Testis (tissue), 2 donors: Measurements from ENCODE around the gene ENDOV.

Source experiments
- POLR2A ChIP-seq: fragments of 450-650 bp; IDR thresholded peaks from one replicate; pipeline ENCODE4 v1.6.1; 2017; ENCODE audit warnings: antibody characterized with exemption, mild to moderate bottlenecking, moderate library complexity
- TF ChIP-seq, protein P1 (sequence below), 3 experiments: fragments of 450-650 bp in 2 of 3; fragments of 200-600 bp in 1 of 3; sonication (generic) in 1 of 3; IDR thresholded peaks; one replicate each; pipeline ENCODE4 v1.5.1; 2016 to 2019; ENCODE audit warnings: antibody characterized with exemption in 3 of 3, mild to moderate bottlenecking in 2 of 3, moderate library complexity in 1 of 3

GRCh38 chr17:80449930-80450576 is 35.1 kb downstream of the ENDOV start:
- TF ChIP-seq, protein P1, sequence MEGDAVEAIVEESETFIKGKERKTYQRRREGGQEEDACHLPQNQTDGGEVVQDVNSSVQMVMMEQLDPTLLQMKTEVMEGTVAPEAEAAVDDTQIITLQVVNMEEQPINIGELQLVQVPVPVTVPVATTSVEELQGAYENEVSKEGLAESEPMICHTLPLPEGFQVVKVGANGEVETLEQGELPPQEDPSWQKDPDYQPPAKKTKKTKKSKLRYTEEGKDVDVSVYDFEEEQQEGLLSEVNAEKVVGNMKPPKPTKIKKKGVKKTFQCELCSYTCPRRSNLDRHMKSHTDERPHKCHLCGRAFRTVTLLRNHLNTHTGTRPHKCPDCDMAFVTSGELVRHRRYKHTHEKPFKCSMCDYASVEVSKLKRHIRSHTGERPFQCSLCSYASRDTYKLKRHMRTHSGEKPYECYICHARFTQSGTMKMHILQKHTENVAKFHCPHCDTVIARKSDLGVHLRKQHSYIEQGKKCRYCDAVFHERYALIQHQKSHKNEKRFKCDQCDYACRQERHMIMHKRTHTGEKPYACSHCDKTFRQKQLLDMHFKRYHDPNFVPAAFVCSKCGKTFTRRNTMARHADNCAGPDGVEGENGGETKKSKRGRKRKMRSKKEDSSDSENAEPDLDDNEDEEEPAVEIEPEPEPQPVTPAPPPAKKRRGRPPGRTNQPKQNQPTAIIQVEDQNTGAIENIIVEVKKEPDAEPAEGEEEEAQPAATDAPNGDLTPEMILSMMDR (IDR thresholded peaks at IDR 0.05): no peak
- TF ChIP-seq POLR2A: no peak
